Natural killer cell (primary cell): Measurements from ENCODE around the gene BRD3OS. TPM values are rescaled to one million over a fixed set of nuclear protein-coding genes. Genes with fewer than 3 reads are reported as not detected.

Experiments used
- ATAC-seq, 3 donors: fragments of 150-1000 bp in 2 of 3; fragments of 200-7000 bp in 1 of 3; cut with Tn5 transposase; 1 replicate in 1 of 3; 2 replicates in 2 of 3; pipeline ENCODE4 v1.10.0; 2021; ENCODE audit warnings: mild to moderate bottlenecking in 2 of 3, moderate library complexity in 2 of 3
- DNase-seq, 2 donors: peaks; one replicate each; pipeline versions ENCODE4 v3.0.0 to v3.0.0-alpha.2; 2013 to 2021; ENCODE audit warnings: mixed read lengths in 1 of 2
- H3K27ac ChIP-seq: one replicate; pipeline ENCODE4 v1.5.1; 2013; ENCODE audit warnings: mild to moderate bottlenecking, low read length
- H3K27me3 ChIP-seq: one replicate; pipeline ENCODE4 v1.6.1; 2013; ENCODE audit warnings: low read length; ENCODE audit not compliant: control insufficient read depth, insufficient read depth
- H3K36me3 ChIP-seq: one replicate; pipeline ENCODE4 v1.6.1; 2013; ENCODE audit warnings: low read length; ENCODE audit not compliant: control insufficient read depth, insufficient read depth
- H3K4me1 ChIP-seq: one replicate; pipeline ENCODE4 v1.6.1; 2013; ENCODE audit warnings: low read length; ENCODE audit not compliant: control insufficient read depth, insufficient read depth
- H3K4me3 ChIP-seq: one replicate; pipeline ENCODE4 v1.5.1; 2013; ENCODE audit warnings: low read length
- H3K9me3 ChIP-seq: one replicate; pipeline ENCODE4 v1.6.1; 2013; ENCODE audit warnings: low read length; ENCODE audit not compliant: control insufficient read depth, insufficient read depth
- H3K27ac Mint-ChIP-seq, 2 donors: one replicate each; pipeline ENCODE4 v1.8.0; 2022; ENCODE audit warnings: mild to moderate bottlenecking in 2 of 2, mixed read lengths in 2 of 2, moderate library complexity in 1 of 2
- H3K27me3 Mint-ChIP-seq, 2 donors: one replicate each; pipeline ENCODE4 v1.8.0; 2022; ENCODE audit warnings: low read depth in 2 of 2, mixed read lengths in 2 of 2
- H3K36me3 Mint-ChIP-seq: one replicate; pipeline ENCODE4 v1.8.0; 2022; ENCODE audit warnings: mixed read lengths
- H3K4me1 Mint-ChIP-seq, 2 donors: one replicate each; pipeline ENCODE4 v1.8.0; 2022; ENCODE audit warnings: mixed read lengths in 2 of 2
- H3K4me3 Mint-ChIP-seq: one replicate; pipeline ENCODE4 v1.8.0; 2022; ENCODE audit warnings: mild to moderate bottlenecking, moderate library complexity, mixed read lengths
- H3K9me3 Mint-ChIP-seq, 2 donors: one replicate each; pipeline ENCODE4 v1.8.0; 2022; ENCODE audit warnings: mixed read lengths in 2 of 2
- CTCF ChIP-seq: fragments of 200-600 bp; IDR thresholded peaks from one replicate; pipeline ENCODE4 v1.8.0; 2022; ENCODE audit warnings: antibody characterized with exemption
- WGBS: methylation state at CpG from one replicate; pipeline ENCODE4 v1.1.7; 2013; ENCODE audit warnings: missing lambda C conversion rate; ENCODE audit not compliant: insufficient coverage; 5-methylcytosine and 5-hydroxymethylcytosine counted together
- intact Hi-C: fragments of 100-400 bp; cut with micrococcal nuclease; formaldehyde crosslinking; loops from one replicate; pipeline ENCODE4 v1.14.2; 2022
- total RNA-seq, 4 donors: library from RNA; stranded (reverse); fragments of 120-200 nt in 1 of 4; gene quantifications; one replicate each; pipeline versions ENCODE4 v1.2.3 to v1.2.4, GENCODE V29; 2013 to 2022

BRD3OS gene
- total RNA-seq, 3 donors from 2014 or later (not counting 1 experiment from before 2014, with no cell fraction given): 5.5 to 6.8 (median 6.5) TPM

GRCh38 chr9:134043531-134043988, 18.3 kb downstream of the BRD3OS start:
- Mint-ChIP-seq H3K27ac (no peak overlapping the region), H3K4me3 (no peak overlapping the region), H3K36me3 (peaks cover 8% of the 10 kb centered on the region)

GRCh38 chr9:134044944-134045343, 19.7 kb downstream of the BRD3OS start:
- ATAC-seq (no peak), DNase-seq (no peak)
- H3K27ac ChIP-seq: no peak overlapping the region
- H3K9me3 ChIP-seq: no peaks in the 10 kb centered on the region
- H3K4me1 ChIP-seq: no peaks in the 10 kb centered on the region
- Mint-ChIP-seq H3K9me3 (no peaks in the 10 kb centered on the region), H3K36me3 (peaks cover under 1% of the 10 kb centered on the region), H3K27ac (no peak overlapping the region), H3K27me3 (no peaks in the 10 kb centered on the region), H3K4me3 (no peak overlapping the region), H3K4me1 (peaks cover 0 to 3% of the 10 kb centered on the region in 2 donors)
- WGBS: 95% methylated on average over 12 of the region's 12 CpGs
- TF ChIP-seq CTCF: no peak
- intact Hi-C loops: no loop called here
- H3K36me3 ChIP-seq: peaks cover 64% of the 10 kb centered on the region
- no peak overlapping the region for H3K4me3 ChIP-seq
- no peaks in the 10 kb centered on the region for H3K27me3 ChIP-seq

More at GRCh38 chr9:134043531-134043988, 18.3 kb downstream of the BRD3OS start:
- intact Hi-C loops: no loop called here
- DNase-seq: no peak
- ATAC-seq: no peak
- no peak for TF ChIP-seq CTCF
- Mint-ChIP-seq H3K9me3 (no peaks in the 10 kb centered on the region), H3K27me3 (no peaks in the 10 kb centered on the region), H3K4me1 (peaks cover 0 to 10% of the 10 kb centered on the region in 2 donors)
- no peaks in the 10 kb centered on the region for H3K4me1 ChIP-seq
- H3K4me3 ChIP-seq: no peak overlapping the region
- no peaks in the 10 kb centered on the region for H3K27me3 ChIP-seq
- 94% methylated on average over 11 of the region's 11 CpGs for WGBS
- peaks cover 68% of the 10 kb centered on the region for H3K36me3 ChIP-seq
- no peaks in the 10 kb centered on the region for H3K9me3 ChIP-seq
- no peak overlapping the region for H3K27ac ChIP-seq

- WGBS: 95% methylated on average over 26 of the region's 26 CpGs
- no peak for ATAC-seq
- Histone ChIP-seq H3K36me3 (peaks cover 70% of the 10 kb centered on the region), H3K4me3 (no peak overlapping the region), H3K27me3 (no peaks in the 10 kb centered on the region), H3K27ac (no peak overlapping the region), H3K9me3 (no peaks in the 10 kb centered on the region), H3K4me1 (no peaks in the 10 kb centered on the region)
- Mint-ChIP-seq H3K27me3 (no peaks in the 10 kb centered on the region), H3K4me1 (no peaks in the 10 kb centered on the region), H3K27ac (no peak overlapping the region), H3K36me3 (no peaks in the 10 kb centered on the region), H3K9me3 (no peaks in the 10 kb centered on the region), H3K4me3 (no peak overlapping the region)
- TF ChIP-seq CTCF: no peak
- intact Hi-C loops: no loop called here
- DNase-seq: no peak
These were observed 20.7 kb downstream of the BRD3OS start for GRCh38 chr9:134045841-134046544.
